ENCODE results near the gene ROR1. TPM values are rescaled to one million over a fixed set of nuclear protein-coding genes. Genes with fewer than 3 reads are reported as not detected.
A peak's percentile ranks its signal among the peaks of the same experiment; 100 is the strongest.

ROR1 gene
- total RNA-seq, 4 donors from 2014 or later: 10.6 to 21.7 (median 15.1) TPM

GRCh38 chr1:63924600-63924999, 150.8 kb downstream of the ROR1 start:
- no peak overlapping the region for H3K4me3 ChIP-seq
- no peak overlapping the region for H3K27ac ChIP-seq

GRCh38 chr1:63928186-63929105, 154.6 kb downstream of the ROR1 start:
- DNase-seq (ENCODE audit: low spot score in 2 of 2): no peak
- WGBS: 37% methylated on average over 7 of the region's 7 CpGs
- H3K36me3 ChIP-seq: no peaks in the 10 kb centered on the region
- no peaks in the 10 kb centered on the region for H3K27me3 ChIP-seq
- no peak for TF ChIP-seq POLR2A (IDR thresholded peaks at IDR 0.05)
- no peak for TF ChIP-seq EP300 (IDR thresholded peaks at IDR 0.05)
- no peak for TF ChIP-seq CTCF (IDR thresholded peaks at IDR 0.05)
- TF ChIP-seq POLR2AphosphoS5 (IDR thresholded peaks at IDR 0.05): no peak
- H3K4me1 ChIP-seq: peaks cover 17% of the 10 kb centered on the region
- H3K4me3 ChIP-seq: no peak overlapping the region
- H3K9me3 ChIP-seq: no peaks in the 10 kb centered on the region
- peak overlapping the region; percentile 52 for H3K27ac ChIP-seq

More at GRCh38 chr1:63924600-63924999, 150.8 kb downstream of the ROR1 start:
- DNase-seq (ENCODE audit: low spot score in 2 of 2): no peak
- WGBS: 84% methylated on average over 3 of the region's 3 CpGs
- no peaks in the 10 kb centered on the region for H3K27me3 ChIP-seq
- no peaks in the 10 kb centered on the region for H3K36me3 ChIP-seq
- H3K4me1 ChIP-seq: peaks cover 27% of the 10 kb centered on the region
- TF ChIP-seq POLR2A (IDR thresholded peaks at IDR 0.05) (no peak), EP300 (IDR thresholded peaks at IDR 0.05) (no peak), CTCF (IDR thresholded peaks at IDR 0.05) (no peak), POLR2AphosphoS5 (IDR thresholded peaks at IDR 0.05) (no peak)
- no peaks in the 10 kb centered on the region for H3K9me3 ChIP-seq

DNA sequence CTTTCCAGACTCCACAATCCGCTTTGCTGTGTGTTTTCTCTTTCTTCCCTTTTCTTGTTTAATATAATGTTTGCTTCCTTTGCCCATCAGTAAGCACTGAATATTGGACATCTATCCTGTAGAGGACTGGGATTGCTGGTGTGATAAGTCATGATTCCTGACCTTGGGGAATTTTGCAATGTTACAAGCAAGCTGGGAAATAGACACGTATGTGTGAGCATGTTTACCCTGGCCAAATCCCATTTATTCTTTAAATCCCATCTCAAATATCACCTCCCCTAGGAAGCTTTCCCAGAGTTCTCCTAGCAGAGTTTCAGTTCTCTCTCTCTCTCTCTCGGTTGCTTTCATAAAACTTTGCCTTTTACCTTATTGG, 155.3 kb downstream of the ROR1 start:
- H3K27ac ChIP-seq: peak overlapping the region; percentile 52
- no peaks in the 10 kb centered on the region for H3K9me3 ChIP-seq
- H3K36me3 ChIP-seq: no peaks in the 10 kb centered on the region
- WGBS: 65% methylated on average over 3 of the region's 3 CpGs
- no peaks in the 10 kb centered on the region for H3K27me3 ChIP-seq
- TF ChIP-seq POLR2AphosphoS5 (IDR thresholded peaks at IDR 0.05) (no peak), EP300 (IDR thresholded peaks at IDR 0.05) (no peak), POLR2A (IDR thresholded peaks at IDR 0.05) (no peak), CTCF (IDR thresholded peaks at IDR 0.05) (no peak)
- H3K4me3 ChIP-seq: no peak overlapping the region
- no peak for DNase-seq (ENCODE audit: low spot score in 2 of 2)
- peaks cover 17% of the 10 kb centered on the region for H3K4me1 ChIP-seq

DNA sequence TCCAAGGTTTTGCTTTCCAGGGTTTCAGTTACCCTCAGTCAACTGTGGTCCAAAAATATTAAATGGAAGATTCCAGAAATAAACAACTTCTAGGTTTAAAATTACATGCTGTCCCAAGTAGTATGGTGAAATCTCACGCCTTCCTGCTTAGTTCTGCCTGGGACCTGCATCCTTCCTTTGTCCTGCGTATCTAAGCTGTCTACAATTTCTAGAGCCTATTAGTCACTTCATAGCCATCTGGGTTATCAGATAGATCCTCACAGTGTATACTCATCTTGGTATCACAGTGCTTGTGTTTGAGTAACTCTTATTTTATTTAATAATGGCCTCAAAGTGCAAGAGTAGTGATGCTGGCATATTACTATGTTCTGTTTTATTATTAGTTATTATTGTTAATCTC, 157.7 kb downstream of the ROR1 start:
- Histone ChIP-seq H3K4me3 (no peak overlapping the region), H3K27ac (no peak overlapping the region), H3K4me1 (peaks cover 17% of the 10 kb centered on the region), H3K9me3 (no peaks in the 10 kb centered on the region), H3K36me3 (no peaks in the 10 kb centered on the region), H3K27me3 (no peaks in the 10 kb centered on the region)
- WGBS: 79% methylated on average over 2 of the region's 2 CpGs
- no peak for DNase-seq (ENCODE audit: low spot score in 2 of 2)
- no peak for TF ChIP-seq CTCF (IDR thresholded peaks at IDR 0.05)
- no peak for TF ChIP-seq POLR2AphosphoS5 (IDR thresholded peaks at IDR 0.05)
- TF ChIP-seq EP300 (IDR thresholded peaks at IDR 0.05): no peak
- no peak for TF ChIP-seq POLR2A (IDR thresholded peaks at IDR 0.05)

- Histone ChIP-seq H3K4me3 (no peak overlapping the region), H3K9me3 (no peaks in the 10 kb centered on the region), H3K27ac (no peak overlapping the region), H3K36me3 (no peaks in the 10 kb centered on the region), H3K4me1 (no peaks in the 10 kb centered on the region), H3K27me3 (no peaks in the 10 kb centered on the region)
- no peak for DNase-seq (ENCODE audit: low spot score in 2 of 2)
- 93% methylated on average over 1 of the region's 1 CpG for WGBS
- TF ChIP-seq POLR2AphosphoS5 (IDR thresholded peaks at IDR 0.05): no peak
- no peak for TF ChIP-seq EP300 (IDR thresholded peaks at IDR 0.05)
- no peak for TF ChIP-seq CTCF (IDR thresholded peaks at IDR 0.05)
- no peak for TF ChIP-seq POLR2A (IDR thresholded peaks at IDR 0.05)
Measured at GRCh38 chr1:63934697-63935096, 160.9 kb downstream of the ROR1 start.

Data from suprapubic skin (tissue), 4 donors.